H9 (cell line): ENCODE data around the gene RIMS1. TPM values are rescaled to one million over a fixed set of nuclear protein-coding genes. Genes with fewer than 3 reads are reported as not detected.

ENCODE experiments used
- DNase-seq: peaks from one replicate; pipeline ENCODE4 v3.0.0-alpha.2; 2017
- H2AFZ ChIP-seq: one replicate; pipeline ENCODE4 v1.6.1; 2013; ENCODE audit warnings: mild to moderate bottlenecking, low read length, control low read depth, moderate library complexity
- H2AK5ac ChIP-seq: 2 replicates; pipeline ENCODE4 v1.6.1; 2013; ENCODE audit warnings: low read length, control low read depth, mixed read lengths; ENCODE audit not compliant: insufficient read length
- H2BK120ac ChIP-seq: one replicate; pipeline ENCODE4 v1.6.1; 2013; ENCODE audit warnings: low read depth, mild to moderate bottlenecking, low read length, control low read depth, inconsistent platforms; ENCODE audit not compliant: poor library complexity, severe bottlenecking
- H2BK12ac ChIP-seq: 2 replicates; pipeline ENCODE4 v1.6.1; 2013; ENCODE audit warnings: low read length, control low read depth, mixed read lengths, low read depth; ENCODE audit not compliant: insufficient read length
- H2BK15ac ChIP-seq: 2 replicates; pipeline ENCODE4 v1.6.1; 2013; ENCODE audit warnings: low read depth, low read length, control low read depth
- H2BK20ac ChIP-seq: one replicate; pipeline ENCODE4 v1.6.1; 2013; ENCODE audit warnings: low read depth, mild to moderate bottlenecking, low read length, control low read depth, inconsistent platforms; ENCODE audit not compliant: poor library complexity, severe bottlenecking
- H2BK5ac ChIP-seq: 2 replicates; pipeline ENCODE4 v1.6.1; 2013; ENCODE audit warnings: low read length, control low read depth, mixed read lengths; ENCODE audit not compliant: insufficient read length
- H3K14ac ChIP-seq: 2 replicates; pipeline ENCODE4 v1.6.1; 2013; ENCODE audit warnings: low read length, control low read depth; ENCODE audit not compliant: insufficient read depth
- H3K18ac ChIP-seq: 2 replicates; pipeline ENCODE4 v1.6.1; 2013; ENCODE audit warnings: low read depth, mild to moderate bottlenecking, mixed read lengths, low read length, control low read depth; ENCODE audit not compliant: insufficient read length
- H3K23ac ChIP-seq: 2 replicates; pipeline ENCODE4 v1.6.1; 2013; ENCODE audit warnings: low read length, control low read depth, mixed read lengths, low read depth; ENCODE audit not compliant: insufficient read length
- H3K23me2 ChIP-seq: 2 replicates; pipeline ENCODE4 v1.6.1; 2013; ENCODE audit warnings: low read depth, mild to moderate bottlenecking, mixed read lengths, low read length, control low read depth; ENCODE audit not compliant: insufficient read length, poor library complexity, severe bottlenecking
- H3K27ac ChIP-seq: 2 replicates; pipeline ENCODE4 v1.5.1; 2013; ENCODE audit warnings: low read length, control low read depth, mixed read lengths, low read depth; ENCODE audit not compliant: insufficient read length
- H3K27me3 ChIP-seq: 2 replicates; pipeline ENCODE4 v1.6.1; 2013; ENCODE audit warnings: low read length, control low read depth, inconsistent platforms; ENCODE audit not compliant: insufficient read depth
- H3K4ac ChIP-seq: 2 replicates; pipeline ENCODE4 v1.6.1; 2013; ENCODE audit warnings: low read depth, mild to moderate bottlenecking, control low read depth, inconsistent platforms, low read length, moderate library complexity
- H3K4me1 ChIP-seq: 2 replicates; pipeline ENCODE4 v1.6.1; 2013; ENCODE audit warnings: low read length, control low read depth, inconsistent platforms; ENCODE audit not compliant: insufficient read depth
- H3K4me2 ChIP-seq: 2 replicates; pipeline ENCODE4 v1.6.1; 2013; ENCODE audit warnings: low read length, control low read depth, mixed read lengths; ENCODE audit not compliant: insufficient read length, insufficient read depth
- H3K56ac ChIP-seq: 2 replicates; pipeline ENCODE4 v1.6.1; 2013; ENCODE audit warnings: low read depth, mild to moderate bottlenecking, mixed read lengths, low read length, control low read depth; ENCODE audit not compliant: insufficient read length
- H3K79me1 ChIP-seq: 2 replicates; pipeline ENCODE4 v1.6.1; 2013; ENCODE audit warnings: low read depth, mild to moderate bottlenecking, moderate library complexity, low read length, control low read depth, inconsistent platforms; ENCODE audit not compliant: insufficient read depth, poor library complexity, severe bottlenecking
- H3K79me2 ChIP-seq: 2 replicates; pipeline ENCODE4 v1.6.1; 2013; ENCODE audit warnings: low read length, control low read depth, inconsistent platforms; ENCODE audit not compliant: insufficient read depth
- H3K9ac ChIP-seq: 2 replicates; pipeline ENCODE4 v1.6.1; 2013; ENCODE audit warnings: low read length, control low read depth, mixed read lengths; ENCODE audit not compliant: insufficient read length; ENCODE audit errors: extremely low read depth
- H3K9me3 ChIP-seq: one replicate; pipeline ENCODE4 v1.6.1; 2013; ENCODE audit warnings: low read depth, low read length, inconsistent platforms; ENCODE audit not compliant: control insufficient read depth
- H3T11ph ChIP-seq: one replicate; pipeline ENCODE4 v1.6.1; 2013; ENCODE audit warnings: mild to moderate bottlenecking, low read length, control low read depth, inconsistent platforms
- H4K20me1 ChIP-seq: one replicate; pipeline ENCODE4 v1.6.1; 2013; ENCODE audit not compliant: control insufficient read depth, insufficient read length, insufficient read depth
- H4K5ac ChIP-seq: 2 replicates; pipeline ENCODE4 v1.6.1; 2013; ENCODE audit warnings: low read depth, mild to moderate bottlenecking, mixed read lengths, low read length, control low read depth; ENCODE audit not compliant: insufficient read length
- H4K8ac ChIP-seq: replicated peaks from 2 replicates; pipeline ENCODE4 v1.6.1; 2013; ENCODE audit warnings: low read length, control low read depth, mixed read lengths, low read depth; ENCODE audit not compliant: insufficient read length
- H4K91ac ChIP-seq: 2 replicates; pipeline ENCODE4 v1.6.1; 2013; ENCODE audit warnings: low read depth, mild to moderate bottlenecking, moderate library complexity, mixed read lengths, low read length, control low read depth; ENCODE audit not compliant: insufficient read length
- H3K27ac Mint-ChIP-seq, 3 experiments: 2 replicates in 2 of 3; 3 replicates in 1 of 3; pipeline ENCODE4 v1.8.0; 2020 to 2021; ENCODE audit warnings: mixed read lengths in 3 of 3, mild to moderate bottlenecking in 1 of 3, moderate library complexity in 1 of 3
- H3K27me3 Mint-ChIP-seq: 2 replicates; pipeline ENCODE4 v1.8.0; 2021; ENCODE audit warnings: low read depth, mild to moderate bottlenecking, moderate library complexity, mixed read lengths
- H3K36me3 Mint-ChIP-seq, 3 experiments: 2 replicates in 2 of 3; 3 replicates in 1 of 3; pipeline ENCODE4 v1.8.0; 2020 to 2021; ENCODE audit warnings: low read depth in 3 of 3, mixed read lengths in 3 of 3; ENCODE audit not compliant: insufficient read depth in 1 of 3
- H3K4me1 Mint-ChIP-seq, 2 experiments: 2 replicates each; pipeline ENCODE4 v1.8.0; 2020; ENCODE audit warnings: mixed read lengths in 2 of 2
- H3K4me3 Mint-ChIP-seq, 2 experiments: 2 replicates in 1 of 2; 3 replicates in 1 of 2; pipeline ENCODE4 v1.8.0; 2020 to 2021; ENCODE audit warnings: mild to moderate bottlenecking in 2 of 2, mixed read lengths in 2 of 2, moderate library complexity in 1 of 2
- H3K9me3 Mint-ChIP-seq, 2 experiments: 2 replicates in 1 of 2; 3 replicates in 1 of 2; pipeline ENCODE4 v1.8.0; 2020; ENCODE audit warnings: mild to moderate bottlenecking in 2 of 2, mixed read lengths in 2 of 2, moderate library complexity in 1 of 2
- CTCF ChIP-seq: fragments of 200-600 bp; sonication (generic); conservative IDR thresholded peaks from 3 replicates; pipeline ENCODE4 v1.8.0; 2021; ENCODE audit warnings: antibody characterized with exemption, mild to moderate bottlenecking
- total RNA-seq: library from RNA; stranded (reverse); gene quantifications from 2 replicates; pipeline ENCODE4 v1.2.1, GENCODE V29; 2021

The RIMS1 gene
- total RNA-seq, 1 experiment from 2014 or later, result 0.83 TPM

DNA sequence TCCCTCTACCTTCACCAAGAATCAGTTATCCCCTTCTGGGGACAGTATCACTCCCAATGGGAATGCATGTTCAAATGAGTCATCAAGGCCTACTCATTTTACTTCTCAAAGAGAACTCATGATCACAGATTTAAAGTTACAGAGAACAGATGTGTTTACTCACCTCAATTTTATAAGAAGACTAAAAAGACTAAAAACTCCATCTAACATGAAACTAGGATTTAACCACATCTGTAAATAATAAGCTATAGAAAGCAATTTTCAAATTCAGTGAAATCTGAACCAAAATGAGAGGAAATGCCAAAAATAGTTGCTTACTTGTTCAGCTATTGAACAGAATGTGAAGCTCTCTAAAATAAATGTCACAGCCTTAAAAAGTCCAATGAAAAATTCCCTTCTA lies 435.4 kb downstream of the RIMS1 start:
- Histone ChIP-seq H3K56ac (no peak overlapping the region), H4K91ac (no peak overlapping the region), H3K23me2 (no peaks in the 10 kb centered on the region), H3K9me3 (no peaks in the 10 kb centered on the region), H2BK5ac (no peak overlapping the region), H2BK20ac (no peak overlapping the region), H3K4me2 (no peak overlapping the region), H2BK12ac (no peak overlapping the region), H2BK15ac (no peak overlapping the region), H3K14ac (no peak overlapping the region), H2BK120ac (no peak overlapping the region), H2AFZ (no peak overlapping the region), H4K5ac (no peak overlapping the region), H4K8ac (no peak overlapping the region), H3K79me2 (no peaks in the 10 kb centered on the region), H3K79me1 (no peaks in the 10 kb centered on the region), H3K4ac (no peak overlapping the region), H3K23ac (no peak overlapping the region), H2AK5ac (no peak overlapping the region), H3K27ac (no peak overlapping the region), H3K4me1 (no peaks in the 10 kb centered on the region), H4K20me1 (no peaks in the 10 kb centered on the region), H3K18ac (no peak overlapping the region), H3K9ac (no peak overlapping the region), H3T11ph (no peak overlapping the region), H3K27me3 (no peaks in the 10 kb centered on the region)
- no peak overlapping the region for H3K4me3 Mint-ChIP-seq
- no peak for TF ChIP-seq CTCF
- peaks cover 3% of the 10 kb centered on the region in 2 experiments; a peak in 2 of 4 replicates for H3K4me1 Mint-ChIP-seq
- no peaks in the 10 kb centered on the region for H3K36me3 Mint-ChIP-seq
- no peak overlapping the region for H3K27ac Mint-ChIP-seq
- no peaks in the 10 kb centered on the region for H3K27me3 Mint-ChIP-seq
- no peak for DNase-seq
- H3K9me3 Mint-ChIP-seq, result no peaks in the 10 kb centered on the region
